MG63 (cell line): Measurements from ENCODE around the gene IGFBP7. TPM values are rescaled to one million over a fixed set of nuclear protein-coding genes. Genes with fewer than 3 reads are reported as not detected.

Experiments used
- DNase-seq: peaks from one replicate; pipeline ENCODE4 v3.0.0-alpha.2; 2020
- H3K27me3 ChIP-seq: fragments of 250-450 bp; sonication (Bioruptor Pico); 2 replicates; pipeline ENCODE4 v1.5.1; 2020; ENCODE audit warnings: mild to moderate bottlenecking, moderate library complexity
- H3K36me3 ChIP-seq: fragments of 250-450 bp; sonication (Bioruptor Pico); 2 replicates; pipeline ENCODE4 v1.5.1; 2020; ENCODE audit warnings: mild to moderate bottlenecking, moderate library complexity
- H3K4me3 ChIP-seq: fragments of 250-450 bp; sonication (Bioruptor Pico); 2 replicates; pipeline ENCODE4 v1.5.1; 2020; ENCODE audit warnings: mild to moderate bottlenecking, moderate library complexity
- H3K9me3 ChIP-seq: fragments of 250-450 bp; sonication (Bioruptor Pico); 2 replicates; pipeline ENCODE4 v1.5.1; 2020; ENCODE audit warnings: mild to moderate bottlenecking, moderate library complexity
- total RNA-seq: library from RNA; depleted of rRNA; stranded (reverse); fragments of >200 nt; shearing (Covaris generic); gene quantifications from 2 replicates; pipeline ENCODE4 v1.2.3, GENCODE V29; 2014; ENCODE audit warnings: low replicate concordance; rRNA removed

The IGFBP7 gene
- total RNA-seq, 1 experiment from 2014 or later, result 410 TPM

GRCh38 chr4:56986192-56986591, 124.0 kb downstream of the IGFBP7 start:
- DNase-seq, result no peak

GRCh38 chr4:56981795-56982201, 128.4 kb downstream of the IGFBP7 start:
- H3K9me3 ChIP-seq, result no peaks in the 10 kb centered on the region
- DNase-seq, result no peak
- no peaks in the 10 kb centered on the region for H3K27me3 ChIP-seq
- peaks cover 16% of the 10 kb centered on the region for H3K36me3 ChIP-seq
- no peak overlapping the region for H3K4me3 ChIP-seq

More at GRCh38 chr4:56986192-56986591, 124.0 kb downstream of the IGFBP7 start:
- Histone ChIP-seq H3K36me3 (peaks cover 32% of the 10 kb centered on the region), H3K4me3 (no peak overlapping the region), H3K9me3 (no peaks in the 10 kb centered on the region), H3K27me3 (no peaks in the 10 kb centered on the region)

Other genes starting within 250 kb of the IGFBP7 start
- 12.3 and 22.6 TPM in 2 replicates for gene REST, start 202.5 kb downstream of the IGFBP7 start, total RNA-seq
- gene NOA1, start 132.8 kb downstream of the IGFBP7 start, total RNA-seq, result 7.0 and 7.4 TPM in 2 replicates
- gene POLR2B, start 131.5 kb downstream of the IGFBP7 start, total RNA-seq, result 87.9 and 103 TPM in 2 replicates